GM12892 (cell line): Measurements from ENCODE around the gene ASB3. TPM values are rescaled to one million over a fixed set of nuclear protein-coding genes. Genes with fewer than 3 reads are reported as not detected.
"Not testable (repeated sequence)": the region's sequence is repeated elsewhere in the genome, so short reads cannot be mapped to it uniquely, and the experiment has no call there.

Experiments used
- DNase-seq: peaks from one replicate; pipeline ENCODE4 v3.0.0; 2011; ENCODE audit not compliant: insufficient read length
- FAIRE-seq: peaks from 2 replicates; lab custom pipeline; 2011; peaks lifted over from hg19 to GRCh38; lab: Jason Lieb, UNC
- POLR2A ChIP-seq: IDR thresholded peaks from 2 replicates; pipeline ENCODE4 v1.6.1; 2011; ENCODE audit warnings: low read depth, low read length, control low read depth
- POLR2AphosphoS5 ChIP-seq: IDR thresholded peaks from 2 replicates; pipeline ENCODE4 v1.6.1; 2011; ENCODE audit warnings: low read depth, low read length, control low read depth
- TAF1 ChIP-seq: IDR thresholded peaks from 2 replicates; pipeline ENCODE4 v1.6.1; 2011; ENCODE audit warnings: low read depth, mild to moderate bottlenecking, control low read depth, low read length, borderline replicate concordance
- polyA plus RNA-seq: library from polyadenylated mRNA; unstranded; fragments of >200 nt; gene quantifications from one replicate; pipeline ENCODE4 v1.2.1, GENCODE V29; 2012; ENCODE audit warnings: missing spikeins, inconsistent platforms; ENCODE audit not compliant: missing spikeins

Gene ASB3
- polyA plus RNA-seq = 14.0 TPM

- peak; percentile 80 for DNase-seq
- peak; percentile 83 for TF ChIP-seq POLR2AphosphoS5
- TF ChIP-seq TAF1 = peak; percentile 77
- TF ChIP-seq POLR2A = peak; percentile 91
- peak; percentile 93 for FAIRE-seq
Observed at GRCh38 chr2:53786705-53787613, at the start of gene ASB3, which contains the start of gene ERLEC1. TSS of gene ASB3 (minus strand) at chr2:53786953. CDS start at chr2:53765572, 21,381 bp downstream. TSS of gene ERLEC1 (plus strand) at chr2:53787044. CDS start at chr2:53787211, 167 bp downstream.

- FAIRE-seq, DNase-seq: not testable (repeated sequence)
Observed at GRCh38 chr2:53829980-53830290, 43.2 kb upstream of the ASB3 start.

- no peak for FAIRE-seq
Observed at GRCh38 chr2:53829273-53829979, 42.7 kb upstream of the ASB3 start.

GRCh38 chr2:53828331-53828730, 41.6 kb upstream of the ASB3 start:
- FAIRE-seq (no peak), DNase-seq (no peak)
- no peak for TF ChIP-seq POLR2A

More at GRCh38 chr2:53829273-53829979, 42.7 kb upstream of the ASB3 start:
- no peak for TF ChIP-seq POLR2AphosphoS5
- TF ChIP-seq TAF1 = no peak
- TF ChIP-seq POLR2A = no peak
- DNase-seq = no peak

- FAIRE-seq (no peak), DNase-seq (no peak)
- TF ChIP-seq POLR2A (no peak), TAF1 (no peak), POLR2AphosphoS5 (no peak)
Observed at GRCh38 chr2:53827398-53828175, 40.8 kb upstream of the ASB3 start.

- FAIRE-seq (no peak), DNase-seq (no peak)
- TF ChIP-seq POLR2AphosphoS5 = no peak
- no peak for TF ChIP-seq TAF1
- TF ChIP-seq POLR2A = no peak
Observed at GRCh38 chr2:53826587-53827397, 40.0 kb upstream of the ASB3 start.

GRCh38 chr2:53826030-53826410, 39.3 kb upstream of the ASB3 start:
- TF ChIP-seq POLR2A = no peak
- no peak for DNase-seq
- FAIRE-seq = no peak

- not testable (repeated sequence) for DNase-seq
Observed at GRCh38 chr2:53823639-53824038, 36.9 kb upstream of the ASB3 start.

GRCh38 chr2:53821810-53822209, 35.1 kb upstream of the ASB3 start:
- DNase-seq (no peak), FAIRE-seq (no peak)
- no peak for TF ChIP-seq TAF1
- no peak for TF ChIP-seq POLR2AphosphoS5
- TF ChIP-seq POLR2A = no peak

More at GRCh38 chr2:53823639-53824038, 36.9 kb upstream of the ASB3 start:
- not testable (repeated sequence) for FAIRE-seq

- no peak for DNase-seq
- no peak for FAIRE-seq
- no peak for TF ChIP-seq POLR2AphosphoS5
- TF ChIP-seq TAF1 = no peak
- no peak for TF ChIP-seq POLR2A
Observed at GRCh38 chr2:53820711-53821110, 34.0 kb upstream of the ASB3 start.

- DNase-seq = no peak
- no peak for FAIRE-seq
- TF ChIP-seq TAF1 (no peak), POLR2A (no peak), POLR2AphosphoS5 (no peak)
Observed at GRCh38 chr2:53820048-53820447, 33.3 kb upstream of the ASB3 start.
